OCI-LY1 (cell line): ENCODE results near the gene PDLIM3.

Experiments used
- H2AFZ ChIP-seq: fragments of 200-600 bp; sonication (generic), shearing (Covaris generic); 2 replicates; pipeline ENCODE4 v1.6.0; 2014; ENCODE audit warnings: antibody characterized with exemption, mild to moderate bottlenecking, low read length
- H3F3A ChIP-seq: fragments of 200-600 bp; sonication (generic), shearing (Covaris generic); 2 replicates; pipeline ENCODE4 v1.6.0; 2014; ENCODE audit warnings: mild to moderate bottlenecking, antibody characterized with exemption, low read length, moderate library complexity; ENCODE audit not compliant: insufficient read depth
- H3K27ac ChIP-seq: fragments of 200-600 bp; sonication (generic); 2 replicates; pipeline ENCODE4 v1.5.1; 2014; ENCODE audit warnings: low read length, mixed run types, mild to moderate bottlenecking, low read depth; ENCODE audit not compliant: poor library complexity, severe bottlenecking
- H3K27me3 ChIP-seq: fragments of 200-600 bp; sonication (generic); 2 replicates; pipeline ENCODE4 v1.6.0; 2014; ENCODE audit warnings: antibody characterized with exemption, mild to moderate bottlenecking, low read length, moderate library complexity; ENCODE audit not compliant: insufficient read depth
- H3K36me3 ChIP-seq: fragments of 200-600 bp; sonication (generic); 2 replicates; pipeline ENCODE4 v1.6.1; 2014; ENCODE audit warnings: mild to moderate bottlenecking, antibody characterized with exemption, low read length, moderate library complexity, mixed read lengths; ENCODE audit not compliant: insufficient read depth
- H3K4me1 ChIP-seq: fragments of 200-600 bp; sonication (generic); 2 replicates; pipeline ENCODE4 v1.5.1; 2014; ENCODE audit warnings: mild to moderate bottlenecking, low read length, moderate library complexity; ENCODE audit not compliant: insufficient read depth, severe bottlenecking
- H3K4me2 ChIP-seq: fragments of 200-600 bp; sonication (generic), shearing (Covaris generic); 2 replicates; pipeline ENCODE4 v1.6.1; 2014; ENCODE audit warnings: low read length
- H3K4me3 ChIP-seq: fragments of 200-600 bp; sonication (generic); 2 replicates; pipeline ENCODE4 v1.5.1; 2014; ENCODE audit warnings: low read length, low read depth, mild to moderate bottlenecking, mixed read lengths; ENCODE audit not compliant: poor library complexity, severe bottlenecking
- H3K79me2 ChIP-seq: fragments of 200-600 bp; shearing (Covaris generic); 2 replicates; pipeline ENCODE4 v1.6.1; 2016; ENCODE audit warnings: mixed run types, low read length, mixed read lengths; ENCODE audit not compliant: insufficient read depth
- H3K9ac ChIP-seq: fragments of 200-600 bp; sonication (generic), shearing (Covaris generic); 2 replicates; pipeline ENCODE4 v1.6.1; 2014; ENCODE audit warnings: mild to moderate bottlenecking, low read length, mixed read lengths
- H3K9me2 ChIP-seq: fragments of 200-600 bp; sonication (generic), shearing (Covaris generic); 2 replicates; pipeline ENCODE4 v1.6.1; 2014; ENCODE audit warnings: low read depth, mild to moderate bottlenecking, low read length, mixed read lengths
- H3K9me3 ChIP-seq: fragments of 200-600 bp; shearing (Covaris generic); 2 replicates; pipeline ENCODE4 v1.6.1; 2014; ENCODE audit warnings: low read length, mixed read lengths
- H4K20me1 ChIP-seq: fragments of 200-600 bp; sonication (generic), shearing (Covaris generic); 2 replicates; pipeline ENCODE4 v1.6.0; 2016; ENCODE audit warnings: mild to moderate bottlenecking, low read length; ENCODE audit not compliant: insufficient read depth
- EZH2 ChIP-seq: fragments of 200-600 bp; sonication (generic), shearing (Covaris generic); IDR thresholded peaks from 2 replicates; pipeline ENCODE4 v1.8.0; 2017; ENCODE audit warnings: borderline replicate concordance, mixed run types, mild to moderate bottlenecking, antibody characterized with exemption, low read length, moderate library complexity, mixed read lengths
- TF ChIP-seq, protein P1 (sequence below): fragments of 200-600 bp; sonication (generic), shearing (Covaris generic); IDR thresholded peaks from 2 replicates; pipeline ENCODE4 v1.5.1; 2017; ENCODE audit warnings: mild to moderate bottlenecking, antibody characterized with exemption, low read length, moderate library complexity, mixed read lengths

The PDLIM3 gene

DNA sequence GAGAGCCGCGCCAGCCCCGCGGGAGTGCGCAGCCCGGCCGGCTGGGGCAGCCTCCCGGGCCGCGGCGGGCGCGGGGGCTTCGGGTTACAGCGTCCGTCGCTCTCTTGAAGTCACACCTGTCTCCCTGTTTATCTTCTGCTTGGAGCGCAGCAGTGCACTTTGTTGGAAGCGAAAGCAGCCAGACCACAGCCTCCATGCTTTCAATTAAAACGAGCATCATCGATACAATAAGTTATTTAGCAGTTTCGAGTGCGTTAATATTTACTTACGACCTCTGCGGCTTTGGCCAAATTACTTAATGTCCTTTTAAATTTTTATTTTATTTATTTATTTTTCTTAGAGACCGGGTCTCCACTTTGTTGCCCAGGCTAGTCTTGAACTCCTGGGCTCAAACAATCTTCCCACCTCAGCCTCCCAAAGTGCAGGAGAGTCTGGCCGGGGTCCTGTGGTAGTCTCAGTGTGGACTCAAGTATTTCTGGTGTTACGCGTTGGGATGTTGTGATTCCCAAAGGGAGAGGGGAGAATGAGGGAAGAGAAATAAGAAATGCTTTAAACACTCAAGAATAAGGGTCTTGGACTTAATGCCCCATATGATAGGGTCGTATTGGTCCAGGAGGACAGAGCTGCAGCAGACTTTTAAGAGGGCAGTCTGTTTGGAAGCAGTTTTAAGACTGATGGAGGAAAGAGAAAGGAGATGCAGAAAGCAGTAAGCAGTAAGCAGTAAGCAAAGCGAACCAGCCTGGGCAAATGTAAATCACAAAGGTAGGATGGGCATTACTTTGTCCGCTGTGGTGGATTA is 504 bp upstream of the PDLIM3 start:
- Histone ChIP-seq H3K4me1 (no peaks in the 10 kb centered on the region), H3K36me3 (no peaks in the 10 kb centered on the region), H3K4me2 (no peak overlapping the region), H3K4me3 (no peak overlapping the region), H4K20me1 (no peaks in the 10 kb centered on the region), H3K9ac (no peak overlapping the region), H3K9me3 (no peaks in the 10 kb centered on the region), H3K9me2 (no peaks in the 10 kb centered on the region), H2AFZ (no peak overlapping the region), H3K79me2 (no peaks in the 10 kb centered on the region), H3K27ac (no peak overlapping the region), H3F3A (no peaks in the 10 kb centered on the region), H3K27me3 (peaks cover 6% of the 10 kb centered on the region; the same call in 1 of the 2 replicates)
- TF ChIP-seq, protein P1, sequence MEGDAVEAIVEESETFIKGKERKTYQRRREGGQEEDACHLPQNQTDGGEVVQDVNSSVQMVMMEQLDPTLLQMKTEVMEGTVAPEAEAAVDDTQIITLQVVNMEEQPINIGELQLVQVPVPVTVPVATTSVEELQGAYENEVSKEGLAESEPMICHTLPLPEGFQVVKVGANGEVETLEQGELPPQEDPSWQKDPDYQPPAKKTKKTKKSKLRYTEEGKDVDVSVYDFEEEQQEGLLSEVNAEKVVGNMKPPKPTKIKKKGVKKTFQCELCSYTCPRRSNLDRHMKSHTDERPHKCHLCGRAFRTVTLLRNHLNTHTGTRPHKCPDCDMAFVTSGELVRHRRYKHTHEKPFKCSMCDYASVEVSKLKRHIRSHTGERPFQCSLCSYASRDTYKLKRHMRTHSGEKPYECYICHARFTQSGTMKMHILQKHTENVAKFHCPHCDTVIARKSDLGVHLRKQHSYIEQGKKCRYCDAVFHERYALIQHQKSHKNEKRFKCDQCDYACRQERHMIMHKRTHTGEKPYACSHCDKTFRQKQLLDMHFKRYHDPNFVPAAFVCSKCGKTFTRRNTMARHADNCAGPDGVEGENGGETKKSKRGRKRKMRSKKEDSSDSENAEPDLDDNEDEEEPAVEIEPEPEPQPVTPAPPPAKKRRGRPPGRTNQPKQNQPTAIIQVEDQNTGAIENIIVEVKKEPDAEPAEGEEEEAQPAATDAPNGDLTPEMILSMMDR, result no peak
- no peak for TF ChIP-seq EZH2

DNA sequence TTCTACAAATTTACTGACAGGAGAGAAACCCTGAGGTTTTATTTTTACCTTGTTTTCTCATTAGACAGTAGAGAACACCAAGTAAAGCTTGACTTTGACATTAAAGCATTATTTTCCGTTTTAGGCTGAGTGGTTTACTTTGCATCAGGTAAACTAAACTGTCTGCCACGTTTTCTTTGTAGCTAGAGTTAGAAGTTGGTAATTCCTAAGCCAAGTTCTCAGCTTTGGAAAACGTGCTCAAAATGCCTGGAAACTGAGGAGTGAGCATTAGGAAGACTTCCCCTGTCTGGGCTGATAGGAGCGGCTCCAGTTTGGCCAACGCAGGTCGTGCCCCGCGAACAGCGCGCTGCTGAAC is 819 bp downstream of the PDLIM3 start:
- H3K4me2 ChIP-seq, result no peak overlapping the region

DNA sequence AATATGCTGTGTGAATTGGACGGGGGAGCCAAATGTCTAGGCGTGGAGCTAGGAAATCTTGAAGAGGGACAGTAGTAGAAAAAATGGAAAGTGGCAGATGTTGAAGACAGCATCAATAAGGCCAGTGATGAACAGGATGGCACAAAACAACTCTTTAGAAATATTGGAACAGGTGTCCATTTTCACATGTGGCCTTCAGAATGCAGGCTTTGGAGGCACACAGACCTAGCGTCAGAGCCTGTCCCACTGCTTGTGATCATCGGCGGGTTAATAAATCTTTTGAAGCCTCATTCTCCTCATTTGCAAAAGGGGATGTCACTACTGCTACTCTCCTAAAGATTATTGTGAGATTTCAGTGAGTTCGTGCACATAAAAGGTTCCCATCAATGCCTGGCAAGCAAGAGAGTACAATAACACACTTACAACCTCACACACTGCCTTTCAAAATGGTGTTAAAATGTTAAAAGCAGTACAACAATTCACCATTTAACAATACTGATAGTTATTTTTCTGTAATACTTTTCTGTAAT is 2.4 kb downstream of the PDLIM3 start:
- Histone ChIP-seq H3F3A (no peaks in the 10 kb centered on the region), H3K36me3 (no peaks in the 10 kb centered on the region), H3K4me1 (no peaks in the 10 kb centered on the region), H3K9me2 (no peaks in the 10 kb centered on the region), H3K27me3 (no peaks in the 10 kb centered on the region), H4K20me1 (no peaks in the 10 kb centered on the region), H3K9ac (no peak overlapping the region), H3K27ac (no peak overlapping the region), H3K4me2 (no peak overlapping the region), H3K79me2 (no peaks in the 10 kb centered on the region), H3K9me3 (no peaks in the 10 kb centered on the region), H3K4me3 (no peak overlapping the region), H2AFZ (no peak overlapping the region)
- no peak for TF ChIP-seq EZH2
- TF ChIP-seq, protein P1, result no peak

More for the DNA sequence above, 819 bp downstream of the PDLIM3 start:
- Histone ChIP-seq H2AFZ (no peak overlapping the region), H3K27me3 (no peaks in the 10 kb centered on the region), H3K27ac (no peak overlapping the region), H3F3A (no peaks in the 10 kb centered on the region), H3K9ac (no peak overlapping the region), H3K36me3 (no peaks in the 10 kb centered on the region), H3K79me2 (no peaks in the 10 kb centered on the region), H3K4me3 (no peak overlapping the region), H4K20me1 (no peaks in the 10 kb centered on the region), H3K9me3 (no peaks in the 10 kb centered on the region), H3K9me2 (no peaks in the 10 kb centered on the region), H3K4me1 (no peaks in the 10 kb centered on the region)
- no peak for TF ChIP-seq EZH2
- TF ChIP-seq, protein P1, result no peak
